Activated T-cell treated with anti-CD3 and anti-CD28 coated beads for 48 hours (primary cell): ENCODE results near the gene RAI1.
"Not testable (repeated sequence)": the region's sequence is repeated elsewhere in the genome, so short reads cannot be mapped to it uniquely, and the experiment has no call there.

Source experiments
- DNase-seq: peaks from one replicate; pipeline ENCODE4 v3.0.0-alpha.2; 2020; ENCODE audit warnings: low read depth

Gene RAI1

GRCh38 chr17:17681187-17681743 is at the start of gene RAI1:
RAI1 (plus strand) TSS chr17:17681458; CDS start chr17:17792949, 111,491 bp downstream.
- peak; percentile 75 for DNase-seq

- not testable (repeated sequence) for DNase-seq
Observed at GRCh38 chr17:17632690-17633089, 48.6 kb upstream of the RAI1 start.

GRCh38 chr17:17633310-17633709 is 47.9 kb upstream of the RAI1 start:
- no peak for DNase-seq

- no peak for DNase-seq
Observed at GRCh38 chr17:17635126-17635525, 46.1 kb upstream of the RAI1 start.

GRCh38 chr17:17635537-17636271 is 45.6 kb upstream of the RAI1 start:
- DNase-seq = not testable (repeated sequence)

GRCh38 chr17:17636272-17636885 is 44.9 kb upstream of the RAI1 start:
- DNase-seq = no peak

- DNase-seq = no peak
Observed at GRCh38 chr17:17638467-17638866, 42.8 kb upstream of the RAI1 start.

- not testable (repeated sequence) for DNase-seq
Observed at GRCh38 chr17:17639661-17640270, 41.5 kb upstream of the RAI1 start.

GRCh38 chr17:17641621-17642409 is 39.4 kb upstream of the RAI1 start:
- DNase-seq = peak; percentile 66

- DNase-seq = not testable (repeated sequence)
Observed at GRCh38 chr17:17645148-17645547, 36.1 kb upstream of the RAI1 start.

GRCh38 chr17:17645961-17646360 is 35.3 kb upstream of the RAI1 start:
- DNase-seq = no peak

GRCh38 chr17:17647524-17648178 is 33.6 kb upstream of the RAI1 start:
- DNase-seq = no peak

- no peak for DNase-seq
Observed at GRCh38 chr17:17648762-17649161, 32.5 kb upstream of the RAI1 start.

GRCh38 chr17:17650959-17651358 is 30.3 kb upstream of the RAI1 start:
- no peak for DNase-seq

- no peak for DNase-seq
Observed at GRCh38 chr17:17653343-17653742, 27.9 kb upstream of the RAI1 start.

- no peak for DNase-seq
Observed at GRCh38 chr17:17659340-17659739, 21.9 kb upstream of the RAI1 start.

- DNase-seq = no peak
Observed at GRCh38 chr17:17661134-17661533, 20.1 kb upstream of the RAI1 start.

GRCh38 chr17:17661834-17662385 is 19.3 kb upstream of the RAI1 start:
- DNase-seq = no peak

- DNase-seq = peak; percentile 70
Observed at GRCh38 chr17:17663160-17664063, 17.8 kb upstream of the RAI1 start.

GRCh38 chr17:17664064-17664452 is 17.2 kb upstream of the RAI1 start:
- DNase-seq = no peak
